Stomach (tissue), 9 donors: ENCODE data around the gene ASMTL. TPM values are rescaled to one million over a fixed set of nuclear protein-coding genes. Genes with fewer than 3 reads are reported as not detected.
"Not testable (repeated sequence)": the region's sequence is repeated elsewhere in the genome, so short reads cannot be mapped to it uniquely, and the experiment has no call there.

Source experiments
- DNase-seq, 2 donors: peaks; one replicate each; pipeline versions ENCODE4 v3.0.0 to v3.0.0-alpha.2; 2013 to 2019
- H3K27ac ChIP-seq, 5 donors: fragments of 200-600 bp in 4 of 5; sonication (generic) in 4 of 5; one replicate each; pipeline ENCODE4 v1.5.1; 2013 to 2019; ENCODE audit warnings: mild to moderate bottlenecking in 1 of 5, moderate library complexity in 1 of 5
- H3K27me3 ChIP-seq, 3 donors: fragments of 200-600 bp; sonication (generic); one replicate each; pipeline ENCODE4 v1.5.1; 2017 to 2019; ENCODE audit warnings: mixed run types in 1 of 3
- H3K36me3 ChIP-seq, 4 donors: fragments of 200-600 bp; sonication (generic); 1 replicate in 3 of 4; 2 replicates in 1 of 4; pipeline ENCODE4 v1.5.1; 2016 to 2019
- H3K4me1 ChIP-seq, 4 donors: fragments of 200-600 bp; sonication (generic); one replicate each; pipeline ENCODE4 v1.5.1; 2016 to 2019
- H3K4me3 ChIP-seq, 4 donors: fragments of 200-600 bp; sonication (generic) in 3 of 4; one replicate each; pipeline ENCODE4 v1.5.1; 2016 to 2019; ENCODE audit warnings: mild to moderate bottlenecking in 1 of 4
- H3K9me3 ChIP-seq, 4 donors: fragments of 200-600 bp; sonication (generic); one replicate each; pipeline ENCODE4 v1.5.1; 2016 to 2019
- EP300 ChIP-seq: sonication (generic); formaldehyde crosslinking; IDR thresholded peaks from one replicate; pipeline ENCODE4 v1.6.1; 2017; ENCODE audit warnings: antibody characterized with exemption
- POLR2A ChIP-seq, 4 donors: fragments of 450-650 bp; IDR thresholded peaks; one replicate each; pipeline ENCODE4 v1.6.1; 2016; ENCODE audit warnings: antibody characterized with exemption in 4 of 4, control low read depth in 2 of 4, mild to moderate bottlenecking in 1 of 4, moderate library complexity in 1 of 4
- POLR2AphosphoS5 ChIP-seq, 3 donors: sonication (generic); formaldehyde crosslinking; IDR thresholded peaks; one replicate each; pipeline ENCODE4 v1.6.1; 2016; ENCODE audit warnings: antibody characterized with exemption in 3 of 3
- WGBS, 5 donors: extraction: QIAGEN DNeasy Blood & Tissue Kit in 3 of 5; methylation state at CpG; one replicate each; pipeline versions ENCODE4 v1.1.5 to v1.1.7; 2013 to 2018; 5-methylcytosine and 5-hydroxymethylcytosine counted together
- intact Hi-C: fragments of 100-400 bp; cut with DNase I; formaldehyde crosslinking; loops from one replicate; pipeline ENCODE4 v1.15.1; 2023; ENCODE audit warnings: low total_unique reads
- polyA plus RNA-seq, 3 donors: library from polyadenylated mRNA; stranded (reverse); fragments of 200-250 nt; gene quantifications; one replicate each; pipeline ENCODE4 v1.2.3, GENCODE V29; 2013
- total RNA-seq, 5 donors: library from RNA; depleted of rRNA; stranded (reverse); fragments of >200 nt; gene quantifications; one replicate each; pipeline versions ENCODE4 v1.1.0 to v1.2.3, GENCODE V29; 2014 to 2016
- TF ChIP-seq, protein P1 (sequence below), 7 experiments: fragments of 450-650 bp in 4 of 7; fragments of 200-600 bp in 3 of 7; sonication (generic) in 3 of 7; IDR thresholded peaks; one replicate each; pipeline ENCODE4 v1.5.1; 2016 to 2019; ENCODE audit warnings: antibody characterized with exemption in 7 of 7, control low read depth in 2 of 7, mild to moderate bottlenecking in 1 of 7
- donor health status: healthy with polysubstance abuse.
- donor health status: Bipolar disorder and iron deficiency.
- donor health status: healthy.

ASMTL gene
- total and polyA plus RNA-seq, 8 donors = 5.8 to 45.8 (median 17.9) TPM

DNA sequence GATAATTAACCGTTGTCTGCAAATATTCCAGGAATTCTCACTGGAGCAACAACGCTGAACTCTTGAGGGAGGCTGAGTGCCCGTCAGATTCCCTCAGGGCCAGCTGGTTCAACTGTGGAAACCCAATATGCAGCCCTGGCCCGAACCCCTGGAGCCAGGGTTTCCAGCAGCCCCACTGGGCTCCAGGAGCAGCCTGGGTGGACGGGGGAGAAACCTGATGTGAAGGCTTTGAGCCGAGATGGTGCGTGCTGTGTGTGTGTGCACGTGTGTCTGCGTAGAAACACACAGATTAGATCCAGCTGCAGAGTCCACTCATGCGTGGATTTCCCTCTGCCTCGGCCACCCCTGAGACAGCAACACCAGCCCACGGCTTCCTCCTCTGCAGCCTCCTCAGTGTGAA lies 41.4 kb downstream of the ASMTL start:
- TF ChIP-seq POLR2AphosphoS5 (IDR thresholded peaks at IDR 0.05) = no peak
- TF ChIP-seq EP300 = no peak
- TF ChIP-seq, protein P1, sequence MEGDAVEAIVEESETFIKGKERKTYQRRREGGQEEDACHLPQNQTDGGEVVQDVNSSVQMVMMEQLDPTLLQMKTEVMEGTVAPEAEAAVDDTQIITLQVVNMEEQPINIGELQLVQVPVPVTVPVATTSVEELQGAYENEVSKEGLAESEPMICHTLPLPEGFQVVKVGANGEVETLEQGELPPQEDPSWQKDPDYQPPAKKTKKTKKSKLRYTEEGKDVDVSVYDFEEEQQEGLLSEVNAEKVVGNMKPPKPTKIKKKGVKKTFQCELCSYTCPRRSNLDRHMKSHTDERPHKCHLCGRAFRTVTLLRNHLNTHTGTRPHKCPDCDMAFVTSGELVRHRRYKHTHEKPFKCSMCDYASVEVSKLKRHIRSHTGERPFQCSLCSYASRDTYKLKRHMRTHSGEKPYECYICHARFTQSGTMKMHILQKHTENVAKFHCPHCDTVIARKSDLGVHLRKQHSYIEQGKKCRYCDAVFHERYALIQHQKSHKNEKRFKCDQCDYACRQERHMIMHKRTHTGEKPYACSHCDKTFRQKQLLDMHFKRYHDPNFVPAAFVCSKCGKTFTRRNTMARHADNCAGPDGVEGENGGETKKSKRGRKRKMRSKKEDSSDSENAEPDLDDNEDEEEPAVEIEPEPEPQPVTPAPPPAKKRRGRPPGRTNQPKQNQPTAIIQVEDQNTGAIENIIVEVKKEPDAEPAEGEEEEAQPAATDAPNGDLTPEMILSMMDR (IDR thresholded peaks at IDR 0.05) = no peak
- TF ChIP-seq POLR2A (IDR thresholded peaks at IDR 0.05) = no peak
- DNase-seq = no peak
- intact Hi-C loops = no loop called here

DNA sequence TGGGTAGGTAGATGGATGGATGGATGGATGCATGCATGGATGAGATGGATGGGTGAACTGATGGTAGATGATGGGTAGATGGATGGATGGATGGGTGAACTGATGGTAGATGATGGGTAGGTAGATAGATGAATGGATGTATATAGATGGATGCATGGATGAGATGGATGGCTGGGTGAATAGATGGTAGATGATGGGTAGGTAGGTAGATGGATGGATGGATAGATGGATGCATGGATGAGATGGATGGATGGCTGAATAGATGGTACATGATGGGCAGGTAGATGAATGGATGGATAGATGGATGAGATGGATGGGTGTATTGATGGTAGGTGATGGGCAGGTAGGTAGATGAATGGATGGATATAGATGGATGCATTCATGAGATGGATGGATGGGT lies 45.7 kb downstream of the ASMTL start:
- Histone ChIP-seq H3K4me3 (no peak overlapping the region), H3K9me3 (no peaks in the 10 kb centered on the region), H3K36me3 (peaks cover 45 to 78% (median 75%) of the 10 kb centered on the region in 4 donors), H3K27ac (no peak overlapping the region), H3K4me1 (no peaks in the 10 kb centered on the region), H3K27me3 (no peaks in the 10 kb centered on the region)
- TF ChIP-seq, protein P1 (IDR thresholded peaks at IDR 0.05) = no peak
- no peak for TF ChIP-seq EP300
- TF ChIP-seq POLR2AphosphoS5 (IDR thresholded peaks at IDR 0.05) = no peak
- no peak for TF ChIP-seq POLR2A (IDR thresholded peaks at IDR 0.05)
- intact Hi-C loops = no loop called here
- no peak for DNase-seq

More for the DNA sequence above, 41.4 kb downstream of the ASMTL start:
- H3K27ac ChIP-seq = no peak overlapping the region
- H3K36me3 ChIP-seq = peaks cover 24 to 74% (median 71%) of the 10 kb centered on the region in 4 donors
- no peaks in the 10 kb centered on the region for H3K27me3 ChIP-seq
- H3K4me3 ChIP-seq = no peak overlapping the region
- no peaks in the 10 kb centered on the region for H3K4me1 ChIP-seq
- no peaks in the 10 kb centered on the region for H3K9me3 ChIP-seq
- WGBS, 5 donors = 75 to 86% (median 84%) methylated on average over 8 to 12 of the region's 12 CpGs

DNA sequence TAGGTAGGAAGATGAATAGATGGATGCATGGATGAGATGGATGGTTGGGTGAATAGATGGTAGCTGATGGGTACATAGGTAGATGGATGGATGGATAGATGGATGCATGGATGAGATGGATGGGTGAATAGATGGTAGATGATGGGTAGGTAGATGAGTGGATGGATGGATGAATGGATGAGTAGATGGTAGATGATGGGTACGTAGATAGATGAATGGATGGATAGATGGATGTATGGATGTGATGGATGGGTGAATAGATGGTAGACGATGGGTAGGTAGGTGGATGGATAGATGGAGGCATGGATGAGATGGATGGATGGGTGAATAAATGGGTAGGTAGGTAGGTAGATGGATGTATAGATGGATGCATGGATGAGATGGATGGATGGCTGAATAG lies 46.9 kb downstream of the ASMTL start:
- H3K9me3 ChIP-seq, DNase-seq, H3K4me3 ChIP-seq, intact Hi-C loops, H3K4me1 ChIP-seq, H3K27me3 ChIP-seq, H3K27ac ChIP-seq: not testable (repeated sequence)
- WGBS, 5 donors = 71 to 100% (median 97%) methylated on average over 2 of the region's 2 CpGs
- H3K36me3 ChIP-seq = peaks cover 42 to 79% (median 75%) of the 10 kb centered on the region in 4 donors

DNA sequence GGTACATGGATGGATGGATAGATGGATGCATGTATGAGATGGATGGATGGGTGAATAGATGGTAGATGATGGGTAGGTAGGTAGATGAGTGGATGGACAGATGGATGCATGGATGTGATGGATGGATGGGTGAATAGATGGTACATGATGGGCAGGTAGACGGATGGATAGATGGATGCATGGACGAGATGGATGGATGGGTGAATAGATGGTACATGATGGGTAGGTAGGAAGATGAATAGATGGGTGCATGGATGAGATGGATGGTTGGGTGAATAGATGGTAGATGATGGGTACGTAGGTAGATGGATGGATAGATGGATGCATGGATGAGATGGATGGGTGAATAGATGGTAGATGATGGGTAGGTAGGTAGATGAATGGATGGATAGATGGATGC lies 48.8 kb downstream of the ASMTL start:
- DNase-seq, H3K4me1 ChIP-seq, H3K27ac ChIP-seq, intact Hi-C loops, H3K4me3 ChIP-seq, H3K27me3 ChIP-seq, H3K9me3 ChIP-seq: not testable (repeated sequence)
- peaks cover 42 to 88% (median 79%) of the 10 kb centered on the region in 4 donors for H3K36me3 ChIP-seq
- 89 to 99% (median 98%) methylated on average over 3 of the region's 3 CpGs for WGBS, 5 donors

DNA sequence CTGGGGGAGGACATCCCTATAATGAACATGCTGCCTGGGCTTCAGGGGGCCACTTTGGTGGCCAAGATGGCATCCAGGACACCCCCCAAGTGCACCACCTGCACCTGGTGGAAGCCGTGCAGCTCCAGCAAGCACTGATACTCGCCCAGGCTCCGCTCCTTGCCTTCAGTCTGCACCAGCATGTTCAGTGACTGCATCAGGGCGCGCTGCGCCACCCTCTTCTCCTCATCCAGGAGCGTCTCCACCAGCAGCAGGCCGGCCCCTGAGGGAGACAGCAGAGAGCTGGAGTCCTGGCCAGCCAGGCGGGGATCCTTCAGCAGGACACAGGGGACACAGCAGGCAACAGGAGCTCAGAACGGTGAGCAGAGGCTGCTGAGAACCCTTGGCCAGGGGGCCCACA lies 49.5 kb downstream of the ASMTL start:
- no peaks in the 10 kb centered on the region for H3K27me3 ChIP-seq
- TF ChIP-seq POLR2A (IDR thresholded peaks at IDR 0.05) = no peak
- TF ChIP-seq EP300 = no peak
- TF ChIP-seq, protein P1 (IDR thresholded peaks at IDR 0.05) = no peak
- no peak for TF ChIP-seq POLR2AphosphoS5 (IDR thresholded peaks at IDR 0.05)
- H3K27ac ChIP-seq = no peak overlapping the region
- H3K4me3 ChIP-seq = no peak overlapping the region
- H3K4me1 ChIP-seq = no peaks in the 10 kb centered on the region
- intact Hi-C loops = no loop called here
- peaks cover 42 to 94% (median 81%) of the 10 kb centered on the region in 4 donors for H3K36me3 ChIP-seq
- H3K9me3 ChIP-seq = no peaks in the 10 kb centered on the region
- no peak for DNase-seq
- 98 to 100% (median 100%) methylated on average over 2 to 10 of the region's 10 CpGs for WGBS, 5 donors
